ENCODE measurements around the gene NLRP6.

DNA sequence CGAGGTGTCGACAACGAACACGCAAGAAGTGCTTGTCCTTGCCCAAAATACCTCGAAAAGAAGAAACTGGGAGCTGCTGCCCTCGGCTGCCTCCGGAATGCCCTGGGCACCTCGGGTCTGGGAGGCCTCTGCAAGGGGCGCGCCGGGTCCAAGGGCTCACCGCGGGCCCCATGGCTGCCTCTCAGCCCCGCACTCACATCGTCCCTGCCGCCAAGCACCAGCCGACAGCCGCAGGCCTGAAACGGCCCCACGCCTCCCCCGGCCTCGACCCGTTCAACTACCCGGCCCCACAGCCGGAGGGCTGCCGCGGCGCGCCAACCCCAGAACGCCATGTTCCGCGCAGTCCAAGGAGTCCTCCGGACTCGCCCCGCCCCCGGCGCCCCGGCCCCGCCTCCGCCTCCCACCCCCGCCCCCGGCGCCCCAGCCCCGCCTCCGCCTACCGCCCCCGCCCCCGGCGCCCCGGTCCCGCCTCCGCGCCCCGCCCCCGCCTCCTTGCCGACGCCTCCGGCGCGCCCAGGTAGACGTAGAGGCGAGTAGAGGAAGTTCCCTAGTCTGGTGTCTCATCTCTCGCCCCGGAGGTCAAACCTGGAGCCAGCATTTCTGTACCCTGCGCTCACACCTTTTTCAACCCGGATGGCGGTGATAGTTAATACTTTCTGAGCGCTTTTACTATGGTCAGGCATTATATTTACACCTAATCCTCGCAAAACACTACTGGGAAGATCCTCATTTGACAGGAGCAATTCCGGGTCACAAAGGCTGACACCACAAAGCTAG lies 42.0 kb upstream of the NLRP6 start, which contains the start of gene SIRT3:
- no peak for TF ChIP-seq EZH2 (IDR thresholded peaks at IDR 0.05; ENCODE audit: insufficient read depth, poor library complexity, severe bottlenecking)
- TF ChIP-seq EZH2phosphoT487 (IDR thresholded peaks at IDR 0.05; ENCODE audit: insufficient read depth, low read depth): no peak

All from GM23248 (cell line).